GM08714 (cell line): ENCODE results near the gene RGL2.

Experiments used
- H3K4me3 ChIP-seq: fragments of 200-500 bp; sonication (Bioruptor generic); 2 replicates; pipeline ENCODE4 v1.5.1; 2014; ENCODE audit warnings: mild to moderate bottlenecking, low read length, inconsistent platforms
- ZNF274 ChIP-seq: IDR thresholded peaks from 2 replicates; pipeline ENCODE4 v1.6.1; 2012; ENCODE audit warnings: mild to moderate bottlenecking, low read depth, low read length

Gene RGL2

DNA sequence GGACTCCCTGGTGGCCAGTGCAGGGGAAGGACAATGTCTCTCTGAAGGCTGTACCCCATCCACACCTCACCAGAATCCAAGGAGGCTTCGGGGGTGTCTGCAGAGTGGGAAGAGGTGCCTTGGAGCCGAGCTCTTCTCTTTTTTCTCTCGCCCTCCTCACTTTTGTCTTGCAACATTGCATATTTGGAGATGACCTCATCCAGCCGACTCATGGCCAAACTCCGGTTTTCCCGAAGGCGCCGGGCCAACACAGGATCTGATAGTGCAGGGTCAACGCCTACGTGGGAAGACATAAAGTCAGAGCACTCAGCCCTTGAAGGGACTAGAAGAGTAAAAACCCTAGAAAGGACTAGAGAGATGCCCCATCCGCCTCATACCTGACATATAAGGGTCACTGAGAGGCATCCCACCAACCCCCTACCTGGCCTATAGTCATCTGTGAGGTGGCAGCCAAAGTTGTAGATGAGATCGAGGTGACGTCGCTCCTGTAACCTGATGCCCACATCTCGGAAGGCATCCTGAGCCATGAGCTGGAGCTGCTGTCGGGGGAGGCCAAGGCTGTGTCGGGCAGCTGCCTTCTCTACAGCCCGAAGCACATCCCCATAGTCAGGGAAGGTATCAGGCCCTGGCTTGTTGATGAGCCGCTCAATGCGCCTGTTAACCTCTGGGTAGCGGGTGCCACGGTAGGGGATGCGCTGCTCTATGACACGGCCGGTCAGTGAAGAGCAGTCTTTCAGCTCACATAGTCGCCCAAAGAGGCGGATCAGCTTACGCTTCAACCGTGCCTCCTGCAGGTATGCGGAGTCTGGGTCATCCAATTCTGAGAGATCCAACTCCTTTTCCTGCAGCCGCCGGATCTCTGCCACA is 21.8 kb upstream of the RGL2 start:
- no peak for TF ChIP-seq ZNF274
- no peak overlapping the region for H3K4me3 ChIP-seq

DNA sequence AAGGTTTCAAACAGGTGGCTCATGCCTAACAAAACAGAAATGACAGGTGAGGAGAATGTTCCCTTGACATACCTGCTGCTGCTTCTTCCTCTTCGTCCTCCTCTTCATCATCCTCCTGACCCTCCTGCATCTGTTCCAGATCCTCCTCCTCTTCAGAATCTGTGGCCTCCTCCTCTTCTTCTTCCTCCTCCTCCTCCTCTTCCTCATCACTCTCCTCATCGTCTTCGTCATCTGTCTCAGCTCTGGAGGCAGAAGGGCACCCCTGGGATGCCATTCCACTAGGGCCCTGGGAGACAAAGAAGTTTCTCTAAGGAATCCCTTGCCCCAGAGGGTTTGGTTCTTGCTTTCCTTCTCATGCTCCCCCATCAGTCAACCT is 21.2 kb upstream of the RGL2 start:
- H3K4me3 ChIP-seq, result no peak overlapping the region

DNA sequence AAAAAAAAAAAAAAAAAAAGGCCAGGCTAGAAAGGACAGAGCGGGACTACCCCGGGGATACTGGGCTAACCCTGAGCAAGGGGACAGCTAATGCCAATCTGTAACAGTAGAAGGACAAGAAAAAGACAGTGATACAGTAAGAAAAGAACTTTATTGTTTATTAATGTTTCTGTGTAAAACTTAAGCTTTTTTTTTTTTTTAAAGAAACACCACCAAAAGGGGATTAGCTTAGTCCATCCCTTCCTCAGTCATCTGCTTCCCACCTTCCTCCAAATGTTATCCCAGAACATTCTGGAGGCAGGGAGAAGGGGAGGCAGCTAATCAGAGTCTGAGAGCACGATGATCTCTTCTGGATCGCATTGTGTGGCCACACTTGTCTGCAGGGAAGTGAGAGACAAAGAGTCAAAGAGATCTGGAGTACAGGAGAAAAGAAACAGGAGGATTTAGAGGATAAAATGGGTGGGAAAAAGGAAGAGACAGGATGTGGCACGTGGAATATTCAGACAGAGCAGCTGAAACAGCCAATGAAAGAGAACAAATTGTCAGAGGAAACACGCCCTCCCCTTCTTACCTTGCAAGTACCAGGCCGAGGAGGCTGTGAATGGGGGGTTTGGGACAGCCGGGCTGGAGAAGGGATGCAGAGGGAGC is 19.8 kb upstream of the RGL2 start:
- no peak for TF ChIP-seq ZNF274
- H3K4me3 ChIP-seq, result peak overlapping the region; percentile 64; the same call in 1 of the 2 replicates

More for the DNA sequence above, 21.2 kb upstream of the RGL2 start:
- TF ChIP-seq ZNF274, result no peak

DNA sequence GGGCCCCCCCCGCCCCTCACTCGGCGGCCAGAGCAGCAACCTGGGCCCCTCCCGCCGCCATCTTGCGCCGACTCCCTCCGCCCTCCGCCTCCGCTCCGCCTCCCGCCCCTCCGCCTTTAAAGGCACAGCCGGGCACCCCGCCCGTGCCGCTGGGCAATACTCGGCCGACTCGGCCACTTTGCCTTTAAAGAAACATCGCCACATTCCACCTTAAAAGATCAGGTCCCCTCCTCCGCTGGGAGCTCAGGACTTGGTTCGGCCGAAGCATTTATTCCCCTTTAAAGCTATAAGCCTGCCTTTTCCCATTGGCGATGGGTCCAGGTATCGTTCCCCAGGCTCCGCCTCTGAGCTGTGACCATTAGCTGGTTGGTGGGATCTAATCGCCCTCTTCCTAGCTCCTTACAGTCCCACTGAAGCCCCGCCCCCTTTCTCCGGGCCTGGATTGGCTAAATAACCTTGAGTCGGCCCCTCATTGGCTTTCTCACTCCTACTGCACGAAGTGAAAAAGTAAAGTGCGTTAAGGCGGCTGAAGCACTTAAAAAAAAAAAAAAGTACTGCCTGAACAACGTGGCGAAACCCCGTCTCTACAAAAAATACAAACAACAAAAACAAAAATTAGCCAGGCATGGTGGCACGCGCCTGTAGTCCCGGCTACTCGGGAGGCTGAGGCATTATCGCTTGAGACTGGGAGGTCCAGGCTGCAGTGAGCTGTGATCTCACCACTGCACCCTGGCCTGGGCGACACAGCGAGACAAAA is 19.1 kb upstream of the RGL2 start, which contains the start of gene ZBTB22:
ZBTB22 (minus strand) TSS at position 76 of the 757 bp plus-strand sequence. CDS start 828 bp downstream, outside the sequence.
- no peak for TF ChIP-seq ZNF274
- peak within 1 kb of the TSS; percentile 64; the same call in 1 of the 2 replicates for H3K4me3 ChIP-seq

DNA sequence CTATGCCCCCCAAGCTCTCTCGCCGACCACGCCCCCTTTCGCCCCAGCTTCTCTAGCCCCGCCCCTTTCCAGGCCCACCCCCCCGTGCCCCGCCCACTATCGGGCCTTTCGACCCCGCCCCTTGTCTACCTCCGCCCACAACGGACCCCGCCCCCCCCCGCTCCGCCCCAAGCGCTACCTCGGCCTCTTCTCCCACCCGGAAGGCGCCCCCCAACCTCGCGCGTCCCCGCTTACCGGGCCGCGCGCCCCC is 18.6 kb upstream of the RGL2 start:
- TF ChIP-seq ZNF274, result no peak
- peak overlapping the region; percentile 36; the same call in 1 of the 2 replicates for H3K4me3 ChIP-seq

DNA sequence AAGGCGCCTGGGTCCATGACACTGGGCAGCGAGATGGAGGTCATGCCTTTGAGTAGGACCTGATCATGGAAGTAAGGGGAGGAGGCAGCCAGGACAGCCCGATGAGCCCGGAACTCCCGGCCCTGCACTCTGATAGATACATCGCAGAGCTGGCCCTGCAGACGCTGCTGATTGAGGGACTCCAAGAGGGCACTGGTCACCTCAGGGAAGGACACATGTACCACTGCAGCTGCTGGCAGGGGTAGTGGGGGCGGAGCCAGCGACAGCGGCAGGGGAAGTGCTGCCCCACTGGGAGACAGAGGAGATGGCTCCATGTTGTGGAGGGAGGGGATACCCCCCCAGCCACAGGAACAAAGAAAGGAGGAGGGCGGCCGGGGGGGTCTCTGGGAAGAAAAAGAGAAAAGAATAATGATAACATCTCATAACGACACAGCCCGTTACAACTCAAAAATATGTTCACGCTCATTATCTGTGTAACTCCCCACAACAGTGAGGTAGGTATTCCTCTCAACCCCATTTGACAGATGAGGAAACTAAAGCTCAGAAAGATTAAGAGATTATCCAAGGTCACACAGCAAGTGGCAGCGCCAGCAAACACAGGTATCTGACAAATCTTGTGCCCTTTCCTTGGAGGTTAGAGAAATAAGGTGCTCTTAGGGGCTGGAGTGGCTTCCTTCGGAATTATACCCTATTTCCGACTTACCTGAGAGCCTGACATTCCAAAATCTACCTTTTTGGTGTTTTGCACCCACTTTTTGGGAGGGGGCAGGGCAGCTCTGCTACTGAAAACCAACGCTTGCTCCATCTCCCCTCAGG is 18.1 kb upstream of the RGL2 start:
- peak overlapping the region; percentile 36; the same call in 1 of the 2 replicates for H3K4me3 ChIP-seq
- TF ChIP-seq ZNF274, result no peak

DNA sequence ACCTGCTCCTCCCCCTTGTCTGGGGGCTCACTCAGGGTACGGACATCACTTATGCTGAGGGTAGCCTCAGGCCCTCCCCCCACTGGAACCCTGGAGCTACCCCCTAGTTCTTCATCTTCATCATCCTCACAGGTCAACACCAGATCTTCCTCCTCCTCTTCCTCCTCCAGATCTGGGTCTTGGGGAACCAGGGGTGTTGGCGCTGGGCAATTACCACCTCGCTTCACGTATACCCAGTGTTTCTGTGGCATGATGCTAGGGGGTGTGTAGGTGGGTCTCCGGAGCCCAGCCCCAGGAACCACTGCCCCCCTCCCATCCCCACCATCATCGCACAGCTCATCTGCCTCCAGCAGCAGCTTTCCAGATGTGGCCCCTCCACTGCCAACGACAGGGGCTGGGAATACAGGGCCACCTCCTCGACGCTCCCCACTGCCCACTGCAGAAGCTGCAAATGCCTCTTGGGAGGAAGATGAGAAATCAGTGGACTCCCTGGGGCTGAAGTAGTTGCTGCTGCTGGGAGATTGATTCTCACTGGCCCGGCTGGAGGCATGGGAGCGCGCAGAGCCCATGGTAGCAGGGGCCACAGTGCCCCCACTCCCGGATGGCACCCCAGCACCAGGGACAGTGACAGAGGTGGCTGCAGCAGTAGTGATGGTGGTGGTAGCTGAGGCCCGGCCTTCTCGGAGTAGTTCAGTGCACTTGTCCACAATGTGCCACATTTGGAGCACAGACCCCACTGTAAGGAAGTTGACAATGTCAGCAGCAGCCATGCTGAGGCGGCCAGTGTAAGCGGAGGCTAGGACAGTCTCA is 17.3 kb upstream of the RGL2 start:
- no peak overlapping the region for H3K4me3 ChIP-seq
- TF ChIP-seq ZNF274, result no peak

DNA sequence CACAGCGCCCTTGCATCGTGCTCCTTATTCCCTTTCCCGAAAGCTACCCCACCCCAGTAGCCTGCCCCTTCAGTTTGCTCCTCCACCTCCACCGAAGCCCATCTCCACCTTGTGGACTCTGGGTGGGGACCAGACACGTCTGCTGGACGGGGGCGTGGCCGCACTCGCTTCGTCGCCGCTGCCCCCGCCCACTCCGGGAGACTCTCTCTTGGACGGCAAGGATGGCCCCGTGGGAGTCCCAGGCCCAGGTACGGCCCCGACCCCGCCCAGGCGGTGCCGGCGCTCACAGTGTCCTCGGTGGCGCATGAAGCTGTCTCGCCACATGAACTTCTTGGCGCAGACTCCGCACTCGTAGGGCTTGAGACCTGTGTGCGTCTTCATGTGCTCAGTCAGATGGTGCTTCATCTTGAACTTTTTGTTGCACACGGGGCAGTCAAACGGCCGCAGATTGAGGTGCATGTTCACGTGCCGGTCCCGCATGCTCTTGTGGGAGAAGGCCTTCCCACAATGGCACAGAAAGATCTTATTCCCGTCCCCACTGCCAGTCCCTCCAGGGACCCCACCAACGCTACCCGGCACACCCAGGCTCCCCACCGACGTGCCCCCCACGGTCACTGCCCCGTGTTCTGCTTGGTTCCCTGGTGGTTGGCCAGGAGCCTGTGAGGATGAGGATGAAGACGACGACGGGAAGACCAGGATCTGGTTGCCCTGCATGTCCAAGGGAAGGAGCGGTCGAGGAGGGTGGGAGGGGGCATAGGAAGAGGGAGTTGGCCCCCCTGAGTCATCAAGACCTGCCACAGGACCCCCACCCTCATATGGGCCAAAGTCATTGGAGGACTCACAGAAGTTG is 16.4 kb upstream of the RGL2 start:
- peak overlapping the region; percentile 84; the same call in 1 of the 2 replicates for H3K4me3 ChIP-seq
- no peak for TF ChIP-seq ZNF274

DNA sequence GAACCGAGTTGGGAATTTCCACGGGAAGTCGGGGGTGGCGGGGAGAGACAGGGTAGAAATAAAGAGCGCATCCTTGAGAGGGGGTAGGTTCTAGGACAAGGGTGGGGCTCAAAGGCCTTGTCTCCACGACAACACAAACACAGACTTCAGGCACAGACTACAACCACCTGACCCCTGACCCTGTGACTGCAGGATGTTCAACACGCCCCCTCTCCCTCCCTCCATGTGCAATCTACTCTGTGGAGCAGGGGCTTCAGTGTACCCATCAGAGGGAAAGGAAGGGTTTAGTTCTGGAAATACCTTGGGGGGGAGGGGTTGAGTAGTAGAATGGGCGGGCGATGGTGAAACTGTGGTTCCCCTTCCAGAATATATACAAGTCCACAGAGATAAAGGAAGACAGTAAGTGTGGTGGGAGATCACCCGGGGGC is 15.8 kb upstream of the RGL2 start:
- no peak for TF ChIP-seq ZNF274
- H3K4me3 ChIP-seq, result peak overlapping the region; percentile 84

DNA sequence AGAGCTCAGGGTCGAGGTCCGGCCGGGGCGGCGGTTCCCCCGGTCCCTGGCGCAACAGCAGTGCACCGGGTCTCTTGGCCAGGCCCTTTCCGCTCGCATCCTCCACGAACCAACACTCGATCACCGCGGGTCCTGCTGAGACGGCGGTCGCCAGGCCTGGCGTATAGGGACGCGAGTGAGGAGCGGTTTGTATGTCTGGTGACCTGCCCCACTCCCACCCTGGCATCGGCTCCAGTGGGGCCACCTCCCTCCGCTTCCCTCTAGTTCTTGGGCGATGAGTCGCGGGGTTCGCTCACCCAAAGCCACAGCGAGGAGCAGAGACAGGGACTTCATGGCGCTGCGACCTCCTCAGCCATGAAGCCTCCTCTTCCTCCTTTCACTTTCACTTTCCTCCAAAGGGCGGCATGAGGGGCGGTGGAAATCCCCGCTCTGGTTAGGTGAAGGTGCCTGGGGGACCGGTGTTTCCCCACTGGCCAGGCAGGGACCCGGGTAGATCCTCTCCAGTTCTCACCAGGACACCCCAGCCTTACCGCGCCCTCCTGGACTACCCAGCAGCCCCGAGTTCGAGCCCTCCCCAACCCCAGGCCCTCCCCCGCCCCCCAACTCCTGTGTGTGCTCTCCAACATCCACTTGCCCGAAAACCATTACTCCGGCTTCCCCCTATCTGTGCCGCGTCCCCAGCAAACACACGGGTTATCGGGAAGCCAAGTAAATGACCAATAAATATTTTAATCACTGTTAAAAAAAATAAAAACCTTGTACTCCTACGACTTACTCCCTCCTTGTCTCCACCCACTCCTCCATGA is 15.2 kb upstream of the RGL2 start, which contains the start of gene TAPBP:
TAPBP (minus strand) TSS at position 370 of the 806 bp plus-strand sequence; CDS start at position 333, 37 bp downstream.
- TF ChIP-seq ZNF274, result no peak
- H3K4me3 ChIP-seq, result peak within 1 kb of the TSS; percentile 84

DNA sequence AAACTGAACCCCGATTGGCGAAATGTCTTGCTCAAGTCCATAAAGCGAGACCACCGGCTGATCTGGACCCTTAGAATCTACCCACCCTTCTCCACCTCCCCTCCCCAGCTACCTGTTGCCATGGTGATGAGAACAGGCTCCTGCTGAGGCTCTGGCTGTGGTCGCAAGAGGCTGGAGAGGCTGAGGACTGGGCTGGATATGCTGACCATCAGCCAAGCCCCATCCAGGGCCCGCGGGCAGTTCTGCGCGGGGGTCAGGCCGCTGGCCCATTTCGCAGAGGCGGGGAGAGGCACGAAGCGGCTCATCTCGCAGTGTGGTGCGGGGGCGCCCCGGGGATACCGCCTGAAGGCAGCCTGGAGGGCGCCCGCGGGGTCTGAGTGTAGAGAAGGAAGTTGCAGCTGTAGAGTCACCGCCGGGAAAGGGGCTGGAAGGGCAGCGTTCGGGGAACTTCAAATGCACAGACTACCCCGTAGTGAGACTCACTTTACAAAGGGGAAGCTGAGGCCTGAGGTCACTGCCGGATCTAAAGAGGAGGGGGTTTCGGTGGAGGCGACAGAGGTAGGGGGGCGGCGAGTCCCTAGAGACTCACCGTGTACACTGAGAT is 14.5 kb upstream of the RGL2 start:
- no peak for TF ChIP-seq ZNF274
- peak overlapping the region; percentile 84 for H3K4me3 ChIP-seq
